Right renal cortex interstitium (tissue), 3 donors: ENCODE data around the gene PLA2G1B. TPM values are rescaled to one million over a fixed set of nuclear protein-coding genes. Genes with fewer than 3 reads are reported as not detected.

Experiments
- DNase-seq, 3 donors: peaks; one replicate each; pipeline ENCODE4 v3.0.0-alpha.2; 2013; ENCODE audit warnings: low read depth in 3 of 3, low spot score in 2 of 3
- polyA plus RNA-seq, 3 donors: library from polyadenylated mRNA; unstranded; fragments of 120-200 nt; gene quantifications; one replicate each; pipeline ENCODE4 v1.2.1, GENCODE V29; 2013; ENCODE audit not compliant: insufficient read length in 3 of 3

Gene PLA2G1B
- polyA plus RNA-seq = under 1 TPM; 0.31 to 0.49 (median 0.40) TPM

GRCh38 chr12:120327593-120327992 lies at the start of gene PLA2G1B:
TSS of gene PLA2G1B (minus strand) at chr12:120327779. CDS start at chr12:120327753, 26 bp downstream.
- no peak for DNase-seq

GRCh38 chr12:120376934-120377572 lies 49.5 kb upstream of the PLA2G1B start:
- no peak for DNase-seq

- DNase-seq = no peak
Observed at GRCh38 chr12:120376416-120376815, 48.8 kb upstream of the PLA2G1B start.

GRCh38 chr12:120376009-120376408 lies 48.4 kb upstream of the PLA2G1B start:
- DNase-seq = no peak

GRCh38 chr12:120373683-120374082 lies 46.1 kb upstream of the PLA2G1B start:
- DNase-seq = no peak

GRCh38 chr12:120370343-120371243 lies 43.0 kb upstream of the PLA2G1B start:
- DNase-seq = no peak

- DNase-seq = no peak
Observed at GRCh38 chr12:120369603-120370342, 42.2 kb upstream of the PLA2G1B start.

- DNase-seq = no peak
Observed at GRCh38 chr12:120368789-120369602, 41.4 kb upstream of the PLA2G1B start, which contains the start of gene MSI1. TSS of gene MSI1 (minus strand) at chr12:120369164. CDS start at chr12:120369091, 73 bp downstream.

GRCh38 chr12:120367924-120368788 lies 40.6 kb upstream of the PLA2G1B start:
- no peak for DNase-seq

- no peak for DNase-seq
Observed at GRCh38 chr12:120367233-120367923, 39.8 kb upstream of the PLA2G1B start.

GRCh38 chr12:120366845-120367232 lies 39.3 kb upstream of the PLA2G1B start:
- no peak for DNase-seq

GRCh38 chr12:120366341-120366705 lies 38.7 kb upstream of the PLA2G1B start:
- DNase-seq = no peak

GRCh38 chr12:120365675-120366340 lies 38.2 kb upstream of the PLA2G1B start:
- no peak for DNase-seq

- DNase-seq = no peak
Observed at GRCh38 chr12:120364487-120364886, 36.9 kb upstream of the PLA2G1B start.

GRCh38 chr12:120363274-120363855 lies 35.8 kb upstream of the PLA2G1B start:
- DNase-seq = no peak

- DNase-seq = no peak
Observed at GRCh38 chr12:120362516-120363273, 35.1 kb upstream of the PLA2G1B start.
